Measurements from ENCODE around the gene RAD51B.

DNA sequence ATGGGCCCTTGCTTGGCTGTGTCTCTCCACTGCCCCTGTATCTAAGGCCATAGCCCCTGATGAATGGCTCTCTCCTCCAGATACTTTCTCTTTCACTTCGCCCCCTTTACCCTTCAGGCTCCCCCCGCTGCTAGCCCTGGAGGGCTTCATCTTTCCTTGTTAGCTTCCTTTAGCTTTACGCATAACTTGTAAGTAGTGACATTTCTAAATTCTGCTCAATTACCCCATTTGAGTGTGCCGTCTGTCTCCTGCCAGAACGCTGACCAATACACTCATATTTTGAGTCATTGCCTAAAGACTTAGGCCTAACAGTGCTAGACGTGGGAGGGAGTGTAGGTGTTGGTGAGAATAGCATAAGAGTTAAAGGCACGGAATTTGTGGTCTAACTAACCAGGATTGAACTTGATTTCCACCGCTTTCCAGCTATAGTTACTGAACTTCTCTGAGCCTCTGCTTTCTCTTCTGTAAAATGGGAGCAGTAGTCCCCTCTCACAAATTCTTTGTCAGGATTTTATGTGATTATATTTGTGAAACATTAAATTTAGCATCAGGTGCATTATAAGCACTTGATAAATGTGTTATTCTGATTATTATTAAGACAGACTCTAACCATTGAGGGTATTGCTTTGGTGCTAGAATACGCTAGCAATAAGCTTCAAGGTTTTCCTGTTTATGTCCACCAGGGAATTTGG, 844.0 kb downstream of the RAD51B start:
- TF ChIP-seq ATF7 (IDR thresholded peaks at IDR 0.05) (no peak), NR2C1 (IDR thresholded peaks at IDR 0.05) (no peak), NR2C1 (tag; IDR thresholded peaks at IDR 0.05) (no peak)

All from K562 (cell line).